ENCODE results near the gene SEMA5A.

Gene SEMA5A

DNA sequence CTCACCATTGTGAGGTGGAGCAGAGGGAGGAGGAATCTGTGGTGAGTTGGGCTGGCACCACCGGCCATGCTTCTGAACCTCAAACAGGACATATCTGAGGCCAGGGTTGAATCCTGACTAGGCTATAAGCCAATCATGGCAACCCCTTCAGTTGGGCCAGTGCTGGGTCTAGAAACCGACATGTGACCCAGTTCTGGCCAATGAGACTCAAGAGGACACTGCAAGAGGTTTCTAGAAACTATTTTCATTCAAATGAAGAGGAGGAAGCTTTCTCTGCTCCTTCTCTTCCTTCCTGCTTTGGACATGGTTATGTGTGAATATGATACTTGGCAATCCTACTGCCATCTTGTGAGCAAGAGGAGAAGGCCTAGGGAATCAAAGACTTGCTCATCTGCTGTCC lies 417.7 kb downstream of the SEMA5A start:
- H3K4me3 ChIP-seq (ENCODE audit: control insufficient read depth, low read depth, low read length), result no peak overlapping the region
- TF ChIP-seq, protein P1, sequence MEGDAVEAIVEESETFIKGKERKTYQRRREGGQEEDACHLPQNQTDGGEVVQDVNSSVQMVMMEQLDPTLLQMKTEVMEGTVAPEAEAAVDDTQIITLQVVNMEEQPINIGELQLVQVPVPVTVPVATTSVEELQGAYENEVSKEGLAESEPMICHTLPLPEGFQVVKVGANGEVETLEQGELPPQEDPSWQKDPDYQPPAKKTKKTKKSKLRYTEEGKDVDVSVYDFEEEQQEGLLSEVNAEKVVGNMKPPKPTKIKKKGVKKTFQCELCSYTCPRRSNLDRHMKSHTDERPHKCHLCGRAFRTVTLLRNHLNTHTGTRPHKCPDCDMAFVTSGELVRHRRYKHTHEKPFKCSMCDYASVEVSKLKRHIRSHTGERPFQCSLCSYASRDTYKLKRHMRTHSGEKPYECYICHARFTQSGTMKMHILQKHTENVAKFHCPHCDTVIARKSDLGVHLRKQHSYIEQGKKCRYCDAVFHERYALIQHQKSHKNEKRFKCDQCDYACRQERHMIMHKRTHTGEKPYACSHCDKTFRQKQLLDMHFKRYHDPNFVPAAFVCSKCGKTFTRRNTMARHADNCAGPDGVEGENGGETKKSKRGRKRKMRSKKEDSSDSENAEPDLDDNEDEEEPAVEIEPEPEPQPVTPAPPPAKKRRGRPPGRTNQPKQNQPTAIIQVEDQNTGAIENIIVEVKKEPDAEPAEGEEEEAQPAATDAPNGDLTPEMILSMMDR (conservative IDR thresholded peaks at IDR 0.05; ENCODE audit: control insufficient read depth, insufficient read depth, low read depth, low read length), result no peak
- DNase-seq (ENCODE audit: low read depth), result no peak

DNA sequence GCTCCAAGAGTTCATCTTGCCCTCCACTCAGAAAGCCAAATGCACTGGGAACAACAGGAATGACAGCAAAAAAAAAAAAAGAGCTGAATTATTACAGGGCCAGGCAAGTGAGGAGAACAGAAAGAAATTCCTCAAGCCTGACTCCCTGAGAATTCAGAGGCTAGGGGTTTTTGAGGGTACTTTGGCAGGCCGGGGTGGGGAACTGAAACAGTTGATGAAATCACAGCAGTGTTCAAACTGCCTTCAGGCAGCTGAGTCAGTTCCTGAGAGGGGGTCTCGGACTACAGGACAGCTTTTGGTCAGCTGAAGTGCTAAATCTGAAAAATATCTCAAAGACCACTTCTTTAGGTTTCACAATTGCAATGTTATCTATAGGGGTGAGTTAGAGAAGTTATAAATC lies 419.4 kb downstream of the SEMA5A start:
- H3K4me3 ChIP-seq (ENCODE audit: control insufficient read depth, low read depth, low read length), result no peak overlapping the region
- TF ChIP-seq, protein P1 (conservative IDR thresholded peaks at IDR 0.05; ENCODE audit: control insufficient read depth, insufficient read depth, low read depth, low read length), result no peak
- no peak for DNase-seq (ENCODE audit: low read depth)

DNA sequence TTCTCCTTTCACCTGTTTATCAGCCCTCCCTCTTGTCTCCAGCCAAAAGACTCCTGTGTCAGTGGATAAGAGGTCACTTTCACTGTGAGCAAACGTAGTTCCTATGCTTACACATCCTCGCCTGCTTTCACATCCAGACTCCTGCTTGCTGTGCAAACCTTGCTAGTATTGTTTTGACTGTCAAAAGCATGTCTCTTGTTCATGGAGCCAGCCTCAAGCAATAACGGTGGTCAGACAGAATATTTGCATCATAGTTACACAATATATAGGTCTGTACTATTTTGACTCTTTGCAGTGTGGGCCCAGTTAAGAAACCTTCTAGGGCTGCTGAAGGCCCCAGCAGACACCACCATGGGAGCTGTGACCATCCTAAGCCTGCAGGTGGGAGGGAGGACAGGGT lies 420.0 kb downstream of the SEMA5A start:
- H3K4me3 ChIP-seq (ENCODE audit: control insufficient read depth, low read depth, low read length), result no peak overlapping the region
- no peak for DNase-seq (ENCODE audit: low read depth)
- TF ChIP-seq, protein P1 (conservative IDR thresholded peaks at IDR 0.05; ENCODE audit: control insufficient read depth, insufficient read depth, low read depth, low read length), result no peak

DNA sequence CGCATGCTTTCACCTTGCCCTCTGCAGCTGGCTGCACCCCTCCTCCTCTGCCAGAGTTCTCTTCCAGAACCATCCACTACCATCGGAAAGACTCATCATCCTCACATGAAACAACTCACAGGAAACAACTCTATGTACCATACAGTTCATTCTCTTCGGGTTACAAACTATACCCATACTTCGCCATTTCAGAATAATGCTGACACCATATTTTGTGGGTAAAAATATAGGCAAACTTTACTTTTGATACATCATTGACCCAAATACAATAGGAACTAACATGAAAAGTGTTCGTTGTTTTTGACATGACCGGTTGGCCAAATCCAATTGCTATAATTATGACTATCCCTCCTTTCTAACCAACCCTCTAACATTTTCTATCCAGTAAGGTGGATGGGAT lies 421.0 kb downstream of the SEMA5A start:
- no peak overlapping the region for H3K4me3 ChIP-seq (ENCODE audit: control insufficient read depth, low read depth, low read length)
- TF ChIP-seq, protein P1 (conservative IDR thresholded peaks at IDR 0.05; ENCODE audit: control insufficient read depth, insufficient read depth, low read depth, low read length), result no peak
- DNase-seq (ENCODE audit: low read depth), result no peak

DNA sequence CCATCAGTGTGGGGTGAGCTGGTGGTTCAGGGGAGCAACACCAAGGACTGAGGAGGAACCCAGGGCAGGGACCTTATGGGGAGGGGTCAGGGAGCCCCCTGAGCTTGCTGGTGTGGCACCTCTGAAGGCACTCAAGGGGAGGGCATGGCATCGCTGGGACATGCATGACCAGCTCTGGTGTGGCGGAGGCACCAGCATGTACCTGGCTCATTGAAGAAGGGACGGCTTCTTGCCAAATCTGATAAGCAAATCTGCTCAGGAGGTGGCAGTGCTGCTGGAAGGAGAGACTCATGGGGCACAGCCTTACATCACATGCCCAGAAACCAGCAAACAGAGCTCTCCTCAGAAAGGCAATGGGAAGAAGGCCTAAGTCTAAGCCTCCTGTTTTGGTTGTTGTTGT lies 421.8 kb downstream of the SEMA5A start:
- TF ChIP-seq, protein P1 (conservative IDR thresholded peaks at IDR 0.05; ENCODE audit: control insufficient read depth, insufficient read depth, low read depth, low read length), result no peak
- no peak for DNase-seq (ENCODE audit: low read depth)
- no peak overlapping the region for H3K4me3 ChIP-seq (ENCODE audit: control insufficient read depth, low read depth, low read length)

DNA sequence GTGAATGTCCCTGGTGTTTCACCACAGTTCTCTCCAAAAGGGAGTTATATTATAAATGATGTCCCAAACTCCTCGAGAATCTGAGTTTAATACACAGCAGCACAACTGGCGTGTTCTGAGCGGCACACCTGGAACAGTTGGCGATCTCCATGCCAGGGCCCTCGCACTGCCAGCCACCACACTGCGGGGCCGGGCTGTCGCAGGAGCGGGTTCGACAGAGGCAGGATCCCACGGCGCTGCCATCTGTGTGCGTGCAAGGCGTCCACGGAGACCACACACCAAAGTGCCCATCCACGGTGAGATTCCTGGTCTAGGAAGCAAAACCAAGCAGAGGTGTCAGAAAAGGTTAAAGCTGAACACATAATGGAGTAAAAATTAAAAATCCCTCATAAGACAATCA lies 423.3 kb downstream of the SEMA5A start:
- TF ChIP-seq, protein P1 (conservative IDR thresholded peaks at IDR 0.05; ENCODE audit: control insufficient read depth, insufficient read depth, low read depth, low read length), result no peak
- no peak overlapping the region for H3K4me3 ChIP-seq (ENCODE audit: control insufficient read depth, low read depth, low read length)
- no peak for DNase-seq (ENCODE audit: low read depth)

DNA sequence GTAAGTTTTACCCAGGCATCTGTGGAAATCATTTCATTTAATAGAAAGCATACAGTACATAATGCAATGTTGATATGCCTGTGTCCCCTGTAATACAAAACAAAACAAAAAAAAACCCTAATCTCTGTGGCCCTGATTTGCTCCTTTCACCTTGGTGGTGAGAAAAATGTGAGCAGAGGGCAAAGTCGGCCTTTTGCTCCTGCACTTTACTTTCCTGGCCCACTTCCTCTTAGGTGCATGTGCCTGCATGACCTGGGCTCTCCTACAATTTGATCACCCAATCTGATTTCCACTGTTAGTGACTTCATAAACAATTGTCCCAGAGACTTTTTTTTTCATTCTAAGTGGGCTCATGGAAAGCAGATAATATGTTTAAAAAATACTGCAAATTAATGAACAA lies 424.3 kb downstream of the SEMA5A start:
- no peak for DNase-seq (ENCODE audit: low read depth)
- no peak overlapping the region for H3K4me3 ChIP-seq (ENCODE audit: control insufficient read depth, low read depth, low read length)
- TF ChIP-seq, protein P1 (conservative IDR thresholded peaks at IDR 0.05; ENCODE audit: control insufficient read depth, insufficient read depth, low read depth, low read length), result no peak

Data from fibroblast of mammary gland (primary cell).